Hepatocyte (in vitro differentiated cells): ENCODE results near the gene SP9. TPM values are rescaled to one million over a fixed set of nuclear protein-coding genes. Genes with fewer than 3 reads are reported as not detected.

Experiments used
- DNase-seq: peaks from one replicate; pipeline ENCODE4 v3.0.0-alpha.2; 2016; ENCODE audit warnings: low spot score
- H2AFZ ChIP-seq: fragments of 200-600 bp; sonication (generic); 2 replicates; pipeline ENCODE4 v1.6.0; 2016; ENCODE audit warnings: antibody characterized with exemption, mild to moderate bottlenecking
- H3K27ac ChIP-seq: fragments of 200-600 bp; sonication (generic); 2 replicates; pipeline ENCODE4 v1.5.1; 2016; ENCODE audit warnings: mild to moderate bottlenecking
- H3K27me3 ChIP-seq: fragments of 200-600 bp; sonication (generic); 2 replicates; pipeline ENCODE4 v1.6.1; 2016
- H3K36me3 ChIP-seq: fragments of 200-600 bp; sonication (generic); replicated peaks from 2 replicates; pipeline ENCODE4 v1.5.1; 2016; ENCODE audit warnings: low read depth; ENCODE audit not compliant: insufficient read depth
- H3K4me1 ChIP-seq: fragments of 200-600 bp; sonication (generic); 2 replicates; pipeline ENCODE4 v1.5.1; 2016; ENCODE audit warnings: mild to moderate bottlenecking, moderate library complexity; ENCODE audit not compliant: insufficient read depth
- H3K4me2 ChIP-seq: fragments of 200-600 bp; sonication (generic); 2 replicates; pipeline ENCODE4 v1.6.0; 2016
- H3K4me3 ChIP-seq: fragments of 200-600 bp; sonication (generic); 2 replicates; pipeline ENCODE4 v1.5.1; 2016; ENCODE audit warnings: mild to moderate bottlenecking
- H3K79me2 ChIP-seq: fragments of 200-600 bp; sonication (generic); 2 replicates; pipeline ENCODE4 v1.6.0; 2017; ENCODE audit warnings: mild to moderate bottlenecking
- H3K9me2 ChIP-seq: fragments of 200-600 bp; sonication (generic); replicated peaks from 2 replicates; pipeline ENCODE4 v1.6.0; 2017; ENCODE audit warnings: mild to moderate bottlenecking; ENCODE audit not compliant: insufficient read depth
- H3K9me3 ChIP-seq: fragments of 200-600 bp; sonication (generic); 2 replicates; pipeline ENCODE4 v1.5.1; 2016; ENCODE audit warnings: low read depth, mild to moderate bottlenecking
- H4K20me1 ChIP-seq: fragments of 200-600 bp; sonication (generic); 2 replicates; pipeline ENCODE4 v1.6.0; 2016; ENCODE audit warnings: mild to moderate bottlenecking; ENCODE audit not compliant: insufficient read depth, poor library complexity, severe bottlenecking
- CTCF ChIP-seq: fragments of 200-600 bp; sonication (generic); IDR thresholded peaks from 2 replicates; pipeline ENCODE4 v1.5.1; 2016; ENCODE audit warnings: antibody characterized with exemption, mild to moderate bottlenecking; ENCODE audit not compliant: poor library complexity
- EZH2 ChIP-seq: fragments of 200-600 bp; sonication (generic); IDR thresholded peaks from 2 replicates; pipeline ENCODE4 v1.6.1; 2016; ENCODE audit warnings: antibody characterized with exemption, mild to moderate bottlenecking, borderline replicate concordance
- EZH2phosphoT487 ChIP-seq: fragments of 200-600 bp; sonication (generic); IDR thresholded peaks from one replicate; pipeline ENCODE4 v1.6.1; 2018; ENCODE audit warnings: antibody characterized with exemption, mild to moderate bottlenecking, low read depth, moderate library complexity; ENCODE audit not compliant: unreplicated experiment, severe bottlenecking
- WGBS: methylation state at CpG from one replicate; pipeline ENCODE4 v1.1.6; 2016; ENCODE audit warnings: low lambda C conversion rate; ENCODE audit errors: missing lambda C conversion rate; 5-methylcytosine and 5-hydroxymethylcytosine counted together
- polyA plus RNA-seq: library from polyadenylated mRNA; unstranded; fragments of >200 nt; fragmentation: Nextera tagmentation; extraction: Ambion mirVana; gene quantifications from 2 replicates; pipeline ENCODE4 v1.2.1, GENCODE V29; 2016
- total RNA-seq: library from RNA; depleted of rRNA; stranded (reverse); fragments of >200 nt; gene quantifications from 2 replicates; pipeline ENCODE4 v1.2.3, GENCODE V29; 2014

SP9 gene
- total and polyA plus RNA-seq, 2 experiments from 2014 or later, result 0.29 TPM; not detected in 1

DNA sequence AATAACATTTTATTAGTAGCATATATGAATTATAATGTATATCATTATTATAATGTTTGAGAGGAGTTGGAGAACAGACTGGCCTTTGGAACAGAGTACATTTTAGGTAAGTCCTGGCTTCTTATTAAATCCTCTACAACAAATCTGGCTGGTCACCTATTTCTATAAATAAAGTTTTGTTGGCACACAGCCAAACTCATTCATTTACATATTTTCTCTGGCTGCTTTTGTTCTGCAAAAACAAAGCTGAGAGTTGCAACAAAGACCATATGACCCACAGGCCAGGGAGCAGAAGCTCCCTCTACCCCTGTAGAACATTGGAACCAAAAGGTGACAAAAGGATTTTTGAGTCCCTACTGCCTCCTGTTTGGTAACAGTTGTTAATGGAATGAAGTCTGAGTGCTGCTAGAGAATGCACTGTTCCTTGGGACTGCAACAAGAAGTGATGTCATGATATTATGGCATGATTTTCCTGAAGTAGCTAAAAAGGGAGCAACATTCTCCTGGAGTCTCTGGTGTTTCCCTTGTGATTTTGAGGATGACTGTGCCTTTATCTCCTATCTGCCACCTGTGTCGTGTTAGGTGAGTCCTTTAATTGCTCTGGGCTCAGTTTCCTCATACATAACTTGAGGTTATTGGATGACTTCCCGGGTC, 22.0 kb upstream of the SP9 start:
- no peak for TF ChIP-seq CTCF
- TF ChIP-seq EZH2phosphoT487, result no peak
- TF ChIP-seq EZH2, result no peak
- no peaks in the 10 kb centered on the region for H3K9me2 ChIP-seq
- H3K36me3 ChIP-seq, result no peaks in the 10 kb centered on the region
- H2AFZ ChIP-seq, result no peak overlapping the region
- no peaks in the 10 kb centered on the region for H4K20me1 ChIP-seq
- no peaks in the 10 kb centered on the region for H3K4me1 ChIP-seq
- no peaks in the 10 kb centered on the region for H3K79me2 ChIP-seq
- H3K27me3 ChIP-seq, result peaks cover 16% of the 10 kb centered on the region
- 76% methylated on average over 2 of the region's 2 CpGs for WGBS
- H3K4me2 ChIP-seq, result no peak overlapping the region
- H3K4me3 ChIP-seq, result no peak overlapping the region
- no peaks in the 10 kb centered on the region for H3K9me3 ChIP-seq
- no peak overlapping the region for H3K27ac ChIP-seq
- no peak for DNase-seq

DNA sequence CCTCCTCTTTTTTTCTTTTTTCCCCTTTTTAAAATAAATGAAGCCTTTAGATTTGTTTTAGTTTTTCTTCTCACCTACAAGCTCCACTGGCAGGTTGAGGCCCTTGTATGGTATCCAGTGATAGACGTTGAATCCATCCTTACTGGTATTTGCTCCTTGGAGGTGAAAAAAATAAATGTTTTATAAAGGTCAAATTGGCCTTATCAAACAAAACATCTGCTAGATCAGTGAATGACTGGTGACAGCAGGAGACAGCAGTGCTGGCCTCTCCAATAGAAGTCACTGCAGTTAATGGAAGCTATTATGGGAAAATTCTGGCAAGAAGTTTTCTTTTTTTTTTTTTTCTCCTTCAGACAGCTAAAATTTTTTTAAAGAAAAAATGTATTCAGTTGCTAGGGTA, 12.6 kb upstream of the SP9 start:
- no peaks in the 10 kb centered on the region for H3K36me3 ChIP-seq
- H3K79me2 ChIP-seq, result no peaks in the 10 kb centered on the region
- H4K20me1 ChIP-seq, result no peaks in the 10 kb centered on the region
- H2AFZ ChIP-seq, result no peak overlapping the region
- H3K9me3 ChIP-seq, result no peaks in the 10 kb centered on the region
- no peak overlapping the region for H3K4me2 ChIP-seq
- H3K4me1 ChIP-seq, result peaks cover 9% of the 10 kb centered on the region
- H3K27me3 ChIP-seq, result peaks cover 41% of the 10 kb centered on the region
- no peak for DNase-seq
- TF ChIP-seq CTCF (no peak), EZH2phosphoT487 (no peak), EZH2 (no peak)
- no peak overlapping the region for H3K27ac ChIP-seq
- H3K9me2 ChIP-seq, result no peaks in the 10 kb centered on the region
- H3K4me3 ChIP-seq, result no peak overlapping the region
- 78% methylated on average over 1 of the region's 1 CpG for WGBS

DNA sequence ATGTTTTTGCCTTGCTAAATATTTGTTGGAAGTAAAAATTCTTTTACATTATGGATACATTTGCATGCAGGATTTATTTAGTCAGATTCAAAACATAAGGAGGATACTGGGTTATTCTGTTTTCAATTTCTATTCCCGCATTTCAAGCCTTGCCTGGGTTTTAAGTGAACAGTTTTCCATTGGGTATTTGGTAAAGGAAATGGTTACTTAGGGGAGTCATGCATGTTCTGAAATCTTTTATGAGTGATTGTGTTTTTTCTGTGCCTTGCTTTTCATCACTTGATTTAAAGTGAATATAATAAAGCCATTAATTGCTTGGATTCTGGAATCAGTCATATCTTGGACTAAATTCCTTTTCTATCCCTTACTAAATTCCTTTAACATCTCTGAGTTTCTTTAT, 12.0 kb upstream of the SP9 start:
- H3K27me3 ChIP-seq, result peaks cover 47% of the 10 kb centered on the region
- H3K27ac ChIP-seq, result no peak overlapping the region
- no peaks in the 10 kb centered on the region for H3K9me2 ChIP-seq
- no peaks in the 10 kb centered on the region for H3K9me3 ChIP-seq
- no peak for DNase-seq
- TF ChIP-seq CTCF (no peak), EZH2phosphoT487 (no peak), EZH2 (no peak)
- H3K4me1 ChIP-seq, result peaks cover 15% of the 10 kb centered on the region
- no peak overlapping the region for H3K4me3 ChIP-seq
- no peak overlapping the region for H3K4me2 ChIP-seq
- no peaks in the 10 kb centered on the region for H3K79me2 ChIP-seq
- 66% methylated on average over 1 of the region's 1 CpG for WGBS
- H3K36me3 ChIP-seq, result no peaks in the 10 kb centered on the region
- no peak overlapping the region for H2AFZ ChIP-seq
- no peaks in the 10 kb centered on the region for H4K20me1 ChIP-seq
